Measurements from ENCODE around the gene SIN3B.

- TF ChIP-seq EZH2 (IDR thresholded peaks at IDR 0.05; ENCODE audit: borderline replicate concordance, low read length) (no peak), CTCF (IDR thresholded peaks at IDR 0.05; ENCODE audit: low read length) (no peak)
Measured at GRCh38 chr19:16893686-16893989, 64.4 kb downstream of the SIN3B start.
